Cardiac muscle cell (in vitro differentiated cells and primary cell): ENCODE data around the gene RAB37. TPM values are rescaled to one million over a fixed set of nuclear protein-coding genes. Genes with fewer than 3 reads are reported as not detected.

Experiments
- DNase-seq, 2 donors: peaks; one replicate each; pipeline versions ENCODE4 v3.0.0 to v3.0.0-alpha.2; 2010 to 2017; ENCODE audit warnings: low read depth in 1 of 2, low spot score in 1 of 2
- H3K27ac ChIP-seq: fragments of 200-600 bp; sonication (generic); 2 replicates; pipeline ENCODE4 v1.5.1; 2016
- H3K27me3 ChIP-seq: fragments of 200-600 bp; sonication (generic); 2 replicates; pipeline ENCODE4 v1.6.0; 2016; ENCODE audit warnings: control low read depth
- H3K36me3 ChIP-seq: fragments of 200-600 bp; sonication (generic); 2 replicates; pipeline ENCODE4 v1.5.1; 2016; ENCODE audit warnings: control low read depth
- H3K4me1 ChIP-seq: fragments of 200-600 bp; sonication (generic); 2 replicates; pipeline ENCODE4 v1.8.1; 2017; ENCODE audit warnings: low read depth, mild to moderate bottlenecking, mixed run types
- H3K4me3 ChIP-seq: fragments of 200-600 bp; sonication (generic); 2 replicates; pipeline ENCODE4 v1.5.1; 2016; ENCODE audit warnings: mild to moderate bottlenecking
- H3K9me3 ChIP-seq: fragments of 200-600 bp; sonication (generic); 2 replicates; pipeline ENCODE4 v1.5.1; 2017; ENCODE audit warnings: low read depth, mild to moderate bottlenecking, control low read depth
- polyA plus RNA-seq: library from polyadenylated mRNA; unstranded; fragments of >200 nt; fragmentation: Nextera tagmentation; extraction: Ambion mirVana; gene quantifications from 2 replicates; pipeline ENCODE4 v1.2.1, GENCODE V29; 2016
- total RNA-seq: library from RNA; depleted of rRNA; stranded (reverse); fragments of >200 nt; gene quantifications from 2 replicates; pipeline ENCODE4 v1.2.3, GENCODE V29; 2016
- TF ChIP-seq, protein P1 (sequence below): IDR thresholded peaks from 2 replicates; pipeline ENCODE4 v1.5.1; 2012; ENCODE audit warnings: low read depth, mild to moderate bottlenecking, low read length

RAB37 gene
- total and polyA plus RNA-seq, 2 experiments from 2014 or later = 3.4 to 4.9 TPM

DNA sequence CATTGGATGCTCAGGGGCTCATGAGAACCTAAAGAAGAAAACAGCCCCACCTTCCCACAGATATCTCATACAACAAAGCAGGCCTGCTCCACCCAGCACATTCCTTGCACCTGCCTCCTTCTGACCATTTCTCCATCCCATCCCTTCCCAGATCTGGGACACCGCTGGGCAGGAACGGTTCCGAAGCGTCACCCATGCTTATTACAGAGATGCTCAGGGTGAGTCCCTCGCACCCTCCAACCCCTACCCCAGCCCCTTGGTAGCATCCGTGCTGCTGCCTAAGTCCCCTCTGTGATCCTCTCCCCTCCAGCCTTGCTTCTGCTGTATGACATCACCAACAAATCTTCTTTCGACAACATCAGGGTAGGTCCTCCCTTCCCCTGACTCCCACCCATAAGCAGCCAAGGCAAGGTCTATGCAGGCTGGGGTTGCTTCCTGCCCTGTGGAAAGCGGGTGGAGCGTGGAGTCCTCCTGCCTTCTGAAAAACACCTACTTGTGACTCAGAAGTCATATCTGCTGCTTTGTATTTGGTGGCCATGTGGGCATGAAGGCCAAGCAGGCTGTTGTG, 6.0 kb downstream of the RAB37 start:
- TF ChIP-seq, protein P1, sequence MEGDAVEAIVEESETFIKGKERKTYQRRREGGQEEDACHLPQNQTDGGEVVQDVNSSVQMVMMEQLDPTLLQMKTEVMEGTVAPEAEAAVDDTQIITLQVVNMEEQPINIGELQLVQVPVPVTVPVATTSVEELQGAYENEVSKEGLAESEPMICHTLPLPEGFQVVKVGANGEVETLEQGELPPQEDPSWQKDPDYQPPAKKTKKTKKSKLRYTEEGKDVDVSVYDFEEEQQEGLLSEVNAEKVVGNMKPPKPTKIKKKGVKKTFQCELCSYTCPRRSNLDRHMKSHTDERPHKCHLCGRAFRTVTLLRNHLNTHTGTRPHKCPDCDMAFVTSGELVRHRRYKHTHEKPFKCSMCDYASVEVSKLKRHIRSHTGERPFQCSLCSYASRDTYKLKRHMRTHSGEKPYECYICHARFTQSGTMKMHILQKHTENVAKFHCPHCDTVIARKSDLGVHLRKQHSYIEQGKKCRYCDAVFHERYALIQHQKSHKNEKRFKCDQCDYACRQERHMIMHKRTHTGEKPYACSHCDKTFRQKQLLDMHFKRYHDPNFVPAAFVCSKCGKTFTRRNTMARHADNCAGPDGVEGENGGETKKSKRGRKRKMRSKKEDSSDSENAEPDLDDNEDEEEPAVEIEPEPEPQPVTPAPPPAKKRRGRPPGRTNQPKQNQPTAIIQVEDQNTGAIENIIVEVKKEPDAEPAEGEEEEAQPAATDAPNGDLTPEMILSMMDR = no peak
- H3K4me1 ChIP-seq = peaks cover 30% of the 10 kb centered on the region
- no peak for DNase-seq
- H3K27ac ChIP-seq = no peak overlapping the region
- H3K36me3 ChIP-seq = no peaks in the 10 kb centered on the region
- no peaks in the 10 kb centered on the region for H3K9me3 ChIP-seq
- peaks cover 8% of the 10 kb centered on the region for H3K27me3 ChIP-seq
- no peak overlapping the region for H3K4me3 ChIP-seq

DNA sequence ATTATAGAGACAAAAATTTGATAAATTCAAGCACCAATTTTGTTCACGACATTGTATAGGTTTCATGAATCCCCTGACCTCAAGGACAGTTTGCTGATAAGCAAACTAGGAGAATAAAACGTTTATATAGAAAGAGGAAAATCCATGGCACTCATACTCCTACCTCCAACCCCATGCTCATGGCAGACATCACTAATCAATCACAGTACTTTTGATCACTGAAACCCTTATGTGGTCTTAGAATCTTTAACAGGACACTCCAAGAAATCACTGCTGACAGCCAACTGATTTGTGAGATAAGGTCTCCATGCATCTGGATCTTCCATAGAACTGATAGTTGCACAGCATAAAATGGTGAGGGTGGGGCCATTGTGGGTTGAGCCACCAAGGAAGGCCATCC, 6.7 kb downstream of the RAB37 start:
- Histone ChIP-seq H3K27ac (no peak overlapping the region), H3K4me1 (peaks cover 30% of the 10 kb centered on the region), H3K36me3 (no peaks in the 10 kb centered on the region), H3K27me3 (peaks cover 1% of the 10 kb centered on the region), H3K9me3 (no peaks in the 10 kb centered on the region), H3K4me3 (no peak overlapping the region)
- TF ChIP-seq, protein P1 = no peak
- DNase-seq = no peak

DNA sequence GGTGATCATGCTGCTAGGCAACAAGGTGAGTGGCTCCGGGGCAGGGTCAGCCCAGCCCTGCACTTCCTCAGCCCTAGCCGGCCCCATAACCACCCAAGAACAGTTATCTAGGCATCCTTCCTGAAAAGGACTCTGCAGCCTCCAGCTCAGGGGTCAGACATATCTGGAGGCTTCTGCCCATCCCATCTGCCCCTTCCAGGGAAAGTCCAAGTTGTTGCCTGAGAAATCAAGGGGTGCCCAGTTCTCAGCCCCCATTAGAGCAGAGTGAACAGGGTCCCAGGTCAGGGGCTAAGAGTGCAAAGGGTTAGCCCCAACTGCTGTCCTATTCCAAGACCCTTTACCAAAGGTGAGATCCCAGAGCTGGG, 7.3 kb downstream of the RAB37 start:
- no peak for DNase-seq
- Histone ChIP-seq H3K36me3 (no peaks in the 10 kb centered on the region), H3K27me3 (no peaks in the 10 kb centered on the region), H3K4me3 (no peak overlapping the region), H3K9me3 (no peaks in the 10 kb centered on the region), H3K4me1 (peaks cover 30% of the 10 kb centered on the region), H3K27ac (no peak overlapping the region)
- TF ChIP-seq, protein P1 = no peak

DNA sequence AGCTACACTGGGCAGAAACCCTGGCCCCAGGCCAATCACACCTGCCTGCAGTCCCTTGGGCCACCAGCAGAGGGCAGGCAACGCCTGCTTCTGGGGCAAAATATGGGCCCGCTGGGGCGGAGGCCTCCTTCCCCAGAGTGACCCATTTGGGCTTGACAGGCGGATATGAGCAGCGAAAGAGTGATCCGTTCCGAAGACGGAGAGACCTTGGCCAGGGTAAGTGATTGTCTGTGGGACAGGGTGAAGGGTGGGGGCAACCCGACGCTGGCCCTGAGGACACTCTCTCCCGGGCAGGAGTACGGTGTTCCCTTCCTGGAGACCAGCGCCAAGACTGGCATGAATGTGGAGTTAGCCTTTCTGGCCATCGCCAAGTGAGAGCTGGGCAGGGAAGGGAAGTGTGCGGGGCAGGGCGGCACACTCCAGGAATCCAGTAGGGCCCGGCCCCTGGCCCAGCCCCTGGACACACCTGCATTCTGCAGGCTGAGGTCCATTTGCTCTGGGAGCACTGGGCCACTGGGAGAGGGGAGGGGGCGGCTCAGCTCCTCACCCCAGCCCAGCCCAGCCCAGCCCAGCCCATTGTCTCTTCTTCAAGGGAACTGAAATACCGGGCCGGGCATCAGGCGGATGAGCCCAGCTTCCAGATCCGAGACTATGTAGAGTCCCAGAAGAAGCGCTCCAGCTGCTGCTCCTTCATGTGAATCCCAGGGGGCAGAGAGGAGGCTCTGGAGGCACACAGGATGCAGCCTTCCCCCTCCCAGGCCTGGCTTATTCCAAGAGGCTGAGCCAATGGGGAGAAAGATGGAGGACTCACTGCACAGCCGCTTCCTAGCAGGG, 7.9 kb downstream of the RAB37 start:
- H3K4me3 ChIP-seq = no peak overlapping the region
- TF ChIP-seq, protein P1 = peak; percentile 99
- peak; percentile 67 to 70 for DNase-seq
- no peaks in the 10 kb centered on the region for H3K36me3 ChIP-seq
- H3K27ac ChIP-seq = no peak overlapping the region
- H3K27me3 ChIP-seq = no peaks in the 10 kb centered on the region
- peaks cover 34% of the 10 kb centered on the region for H3K4me1 ChIP-seq
- no peaks in the 10 kb centered on the region for H3K9me3 ChIP-seq

DNA sequence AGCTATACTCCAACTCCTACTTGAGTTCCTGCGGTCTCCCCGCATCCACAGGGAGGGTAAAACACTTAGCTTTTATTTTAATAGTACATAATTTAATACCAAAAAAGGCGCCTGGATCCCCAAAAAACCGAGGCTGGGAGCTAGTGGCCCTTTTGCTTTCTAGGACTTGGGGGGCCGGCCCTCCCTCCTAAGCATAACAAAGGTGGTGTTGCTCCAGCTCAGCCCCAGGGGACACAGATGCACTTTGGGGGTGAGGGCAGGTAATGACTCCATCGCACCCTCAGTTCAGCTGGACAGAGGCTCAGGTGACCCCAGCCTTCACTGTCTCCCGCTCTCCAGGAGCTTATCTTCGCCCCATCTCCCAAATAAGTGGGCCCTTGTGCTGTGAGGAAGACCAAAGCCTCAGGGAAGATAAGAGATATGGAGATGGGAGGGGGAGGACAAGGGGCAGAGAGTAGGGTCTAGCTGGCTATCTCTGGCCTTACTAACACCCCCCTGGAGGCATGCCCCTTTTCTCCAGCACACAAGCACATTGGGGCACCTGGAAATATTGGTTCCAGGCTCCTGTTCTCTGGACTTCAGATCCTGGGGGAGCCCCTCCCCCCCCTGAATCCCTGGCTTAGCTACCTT, 8.6 kb downstream of the RAB37 start:
- TF ChIP-seq, protein P1 = no peak
- DNase-seq = no peak
- Histone ChIP-seq H3K4me3 (no peak overlapping the region), H3K27ac (peak overlapping the region; percentile 86), H3K36me3 (no peaks in the 10 kb centered on the region), H3K9me3 (no peaks in the 10 kb centered on the region), H3K4me1 (peaks cover 39% of the 10 kb centered on the region), H3K27me3 (no peaks in the 10 kb centered on the region)
